HAP-1 (cell line): Measurements from ENCODE around the gene NISCH.

Experiments
- DNase-seq, 2 experiments: peaks; one replicate each; pipeline ENCODE4 v3.0.0-alpha.2; 2016 to 2020; ENCODE audit warnings: low spot score in 2 of 2
- H3K27me3 ChIP-seq: fragments of 250-450 bp; sonication (Bioruptor Pico); 2 replicates; pipeline ENCODE4 v1.5.1; 2020; ENCODE audit warnings: low read depth, mild to moderate bottlenecking, moderate library complexity
- H3K36me3 ChIP-seq: fragments of 250-450 bp; sonication (Bioruptor Pico); replicated peaks from 2 replicates; pipeline ENCODE4 v1.5.1; 2020; ENCODE audit warnings: mild to moderate bottlenecking
- H3K4me1 ChIP-seq: fragments of 250-450 bp; sonication (Bioruptor Pico); 2 replicates; pipeline ENCODE4 v1.5.1; 2020; ENCODE audit warnings: mild to moderate bottlenecking
- H3K4me3 ChIP-seq: fragments of 250-450 bp; sonication (Bioruptor Pico); 2 replicates; pipeline ENCODE4 v1.5.1; 2020; ENCODE audit warnings: mild to moderate bottlenecking, moderate library complexity
- H3K9me3 ChIP-seq: fragments of 250-450 bp; sonication (Bioruptor Pico); 2 replicates; pipeline ENCODE4 v1.5.1; 2020; ENCODE audit warnings: mild to moderate bottlenecking, moderate library complexity
- in situ Hi-C: fragments of 300-500 bp; cut with MboI; formaldehyde crosslinking; loops from 3 replicates; pipeline ENCODE4 v1.14.3; 2020; ENCODE audit warnings: low sequenced_read_pairs, inconsistent platforms, mixed read lengths

The NISCH gene

GRCh38 chr3:52506266-52506966 lies 51.0 kb downstream of the NISCH start:
- no peak overlapping the region for H3K4me3 ChIP-seq
- no peaks in the 10 kb centered on the region for H3K4me1 ChIP-seq
- in situ Hi-C loops = no loop called here
- no peaks in the 10 kb centered on the region for H3K9me3 ChIP-seq
- no peaks in the 10 kb centered on the region; the same call in 1 of the 2 replicates for H3K27me3 ChIP-seq
- no peaks in the 10 kb centered on the region for H3K36me3 ChIP-seq
- DNase-seq = no peak

- H3K4me3 ChIP-seq = no peak overlapping the region
- H3K9me3 ChIP-seq = no peaks in the 10 kb centered on the region
- no peaks in the 10 kb centered on the region for H3K36me3 ChIP-seq
- no peak for DNase-seq
- in situ Hi-C loops = no loop called here
- H3K27me3 ChIP-seq = no peaks in the 10 kb centered on the region; the same call in 1 of the 2 replicates
- no peaks in the 10 kb centered on the region for H3K4me1 ChIP-seq
These were observed 52.0 kb downstream of the NISCH start for GRCh38 chr3:52507359-52507758.

- in situ Hi-C loops = no loop called here
- Histone ChIP-seq H3K4me3 (no peak overlapping the region), H3K27me3 (peaks cover 2% of the 10 kb centered on the region; the same call in 1 of the 2 replicates), H3K36me3 (no peaks in the 10 kb centered on the region), H3K4me1 (no peaks in the 10 kb centered on the region), H3K9me3 (no peaks in the 10 kb centered on the region)
- DNase-seq = no peak
These were observed 54.4 kb downstream of the NISCH start for GRCh38 chr3:52509753-52510328.

GRCh38 chr3:52511509-52511908 lies 56.1 kb downstream of the NISCH start:
- Histone ChIP-seq H3K27me3 (peaks cover 2% of the 10 kb centered on the region; the same call in 1 of the 2 replicates), H3K36me3 (no peaks in the 10 kb centered on the region), H3K4me1 (no peaks in the 10 kb centered on the region), H3K9me3 (no peaks in the 10 kb centered on the region), H3K4me3 (no peak overlapping the region)
- no peak for DNase-seq
- in situ Hi-C loops = no loop called here

- Histone ChIP-seq H3K36me3 (no peaks in the 10 kb centered on the region), H3K9me3 (no peaks in the 10 kb centered on the region), H3K27me3 (peaks cover 2% of the 10 kb centered on the region; the same call in 1 of the 2 replicates), H3K4me1 (no peaks in the 10 kb centered on the region), H3K4me3 (no peak overlapping the region)
- in situ Hi-C loops = no loop called here
- DNase-seq = no peak
These were observed 56.7 kb downstream of the NISCH start for GRCh38 chr3:52512105-52512504.

GRCh38 chr3:52512727-52513126 lies 57.3 kb downstream of the NISCH start:
- no peak for DNase-seq
- H3K9me3 ChIP-seq = no peaks in the 10 kb centered on the region
- in situ Hi-C loops = no loop called here
- H3K4me3 ChIP-seq = no peak overlapping the region
- H3K4me1 ChIP-seq = no peaks in the 10 kb centered on the region
- peaks cover 2% of the 10 kb centered on the region; the same call in 1 of the 2 replicates for H3K27me3 ChIP-seq
- H3K36me3 ChIP-seq = no peaks in the 10 kb centered on the region

GRCh38 chr3:52513281-52513680 lies 57.9 kb downstream of the NISCH start:
- Histone ChIP-seq H3K4me3 (no peak overlapping the region), H3K9me3 (no peaks in the 10 kb centered on the region), H3K36me3 (no peaks in the 10 kb centered on the region), H3K27me3 (peaks cover 2% of the 10 kb centered on the region; the same call in 1 of the 2 replicates), H3K4me1 (no peaks in the 10 kb centered on the region)
- DNase-seq = no peak
- in situ Hi-C loops = no loop called here

- DNase-seq = no peak
- Histone ChIP-seq H3K27me3 (peaks cover 2% of the 10 kb centered on the region; the same call in 1 of the 2 replicates), H3K4me3 (no peak overlapping the region), H3K4me1 (no peaks in the 10 kb centered on the region), H3K36me3 (no peaks in the 10 kb centered on the region), H3K9me3 (no peaks in the 10 kb centered on the region)
- in situ Hi-C loops = no loop called here
These were observed 59.2 kb downstream of the NISCH start for GRCh38 chr3:52514576-52514975.

- in situ Hi-C loops = no loop called here
- Histone ChIP-seq H3K27me3 (peaks cover 2% of the 10 kb centered on the region; the same call in 1 of the 2 replicates), H3K9me3 (no peaks in the 10 kb centered on the region), H3K4me3 (no peak overlapping the region), H3K4me1 (no peaks in the 10 kb centered on the region), H3K36me3 (no peaks in the 10 kb centered on the region)
- DNase-seq = no peak
These were observed 59.8 kb downstream of the NISCH start for GRCh38 chr3:52515192-52515591.

- in situ Hi-C loops = no loop called here
- H3K4me3 ChIP-seq = no peak overlapping the region
- H3K36me3 ChIP-seq = no peaks in the 10 kb centered on the region
- DNase-seq = no peak
- no peaks in the 10 kb centered on the region for H3K4me1 ChIP-seq
- peaks cover 2% of the 10 kb centered on the region; the same call in 1 of the 2 replicates for H3K27me3 ChIP-seq
- H3K9me3 ChIP-seq = no peaks in the 10 kb centered on the region
These were observed 61.2 kb downstream of the NISCH start for GRCh38 chr3:52516509-52517195.

- in situ Hi-C loops = no loop called here
- Histone ChIP-seq H3K4me1 (no peaks in the 10 kb centered on the region), H3K4me3 (no peak overlapping the region), H3K36me3 (no peaks in the 10 kb centered on the region), H3K9me3 (no peaks in the 10 kb centered on the region), H3K27me3 (no peaks in the 10 kb centered on the region)
- no peak for DNase-seq
These were observed 62.7 kb downstream of the NISCH start for GRCh38 chr3:52517796-52518722.

GRCh38 chr3:52518723-52519444 lies 63.5 kb downstream of the NISCH start:
- in situ Hi-C loops = no loop called here
- Histone ChIP-seq H3K9me3 (no peaks in the 10 kb centered on the region), H3K36me3 (peaks cover 6% of the 10 kb centered on the region), H3K4me1 (no peaks in the 10 kb centered on the region), H3K4me3 (no peak overlapping the region), H3K27me3 (no peaks in the 10 kb centered on the region)
- peak in 1 of 2 experiments; percentile 50 for DNase-seq
